Activated CD8-positive, alpha-beta T cell treated with anti-CD3 and anti-CD28 coated beads for 36 hours (primary cell): ENCODE measurements around the gene DPM2. TPM values are rescaled to one million over a fixed set of nuclear protein-coding genes. Genes with fewer than 3 reads are reported as not detected.

Experiments
- ATAC-seq: fragments of 200-7000 bp; cut with Tn5 transposase; one replicate; pipeline ENCODE4 v1.10.0; 2021; ENCODE audit warnings: mild to moderate bottlenecking, moderate library complexity
- CTCF ChIA-PET: fragments of 350-600 bp; sonication (Branson Sonifier 250); formaldehyde crosslinking; loops from one replicate; lab custom pipeline; 2021; ENCODE audit warnings: antibody characterized with exemption; lab: Charles Lee
- POLR2A ChIA-PET: fragments of 350-600 bp; sonication (Branson Sonifier 250); formaldehyde crosslinking; loops from one replicate; lab custom pipeline; 2021; ENCODE audit warnings: antibody characterized with exemption; lab: Charles Lee
- DNase-seq: peaks from one replicate; pipeline ENCODE4 v3.0.0-alpha.2; 2020
- H3K27ac Mint-ChIP-seq: one replicate; pipeline ENCODE4 v1.8.0; 2021; ENCODE audit warnings: mild to moderate bottlenecking, mixed read lengths
- H3K27me3 Mint-ChIP-seq: one replicate; pipeline ENCODE4 v1.8.0; 2021; ENCODE audit warnings: mixed read lengths
- H3K36me3 Mint-ChIP-seq: one replicate; pipeline ENCODE4 v1.8.0; 2021; ENCODE audit warnings: low read depth, mixed read lengths
- H3K4me1 Mint-ChIP-seq: one replicate; pipeline ENCODE4 v1.8.0; 2021; ENCODE audit warnings: low read depth, mixed read lengths
- H3K4me3 Mint-ChIP-seq: one replicate; pipeline ENCODE4 v1.8.0; 2021; ENCODE audit warnings: mild to moderate bottlenecking, moderate library complexity, mixed read lengths
- H3K9me3 Mint-ChIP-seq: one replicate; pipeline ENCODE4 v1.8.0; 2021; ENCODE audit warnings: mixed read lengths
- CTCF ChIP-seq: fragments of 200-600 bp; IDR thresholded peaks from one replicate; pipeline ENCODE4 v1.8.0; 2022; ENCODE audit warnings: antibody characterized with exemption, mild to moderate bottlenecking
- intact Hi-C: fragments of 100-400 bp; cut with micrococcal nuclease; formaldehyde crosslinking; loops from one replicate; pipeline ENCODE4 v1.10.0; 2022
- total RNA-seq, 2 experiments: library from RNA; stranded (reverse); gene quantifications; one replicate each; pipeline ENCODE4 v1.2.3, GENCODE V29; 2021

The DPM2 gene
- total RNA-seq, 2 experiments from 2014 or later, result 41.3 to 43.9 TPM

GRCh38 chr9:127979333-127980059 lies 41.8 kb upstream of the DPM2 start:
- Mint-ChIP-seq H3K27ac (peak overlapping the region; percentile 89), H3K27me3 (no peaks in the 10 kb centered on the region), H3K36me3 (peaks cover 39% of the 10 kb centered on the region), H3K4me3 (peak overlapping the region; percentile 97), H3K9me3 (no peaks in the 10 kb centered on the region), H3K4me1 (peaks cover 51% of the 10 kb centered on the region)
- CTCF ChIA-PET, result interaction anchor here (0.6 to 15.3 kb wide), 9 partner anchors 16 to 138 kb away, joined by 3 to 163 read pairs (median 5); no protein-coding TSS in a partner anchor
- ATAC-seq (no peak), DNase-seq (peak; percentile 60)
- intact Hi-C loops, result loop anchor here (5.0 kb wide), 1 partner anchor 42 kb away; the partner anchor contains the start of gene DPM2
- no peak for TF ChIP-seq CTCF
- POLR2A ChIA-PET, result interaction anchor here (0.7 to 22.5 kb wide), 12 partner anchors 18 to 557 kb away, joined by 3 to 408 read pairs (median 4); no protein-coding TSS in a partner anchor

GRCh38 chr9:127979015-127979332 lies 41.3 kb upstream of the DPM2 start:
- ChIA-PET POLR2A (interaction anchor here (1.3 to 22.5 kb wide), 6 partner anchors 18 to 90 kb away, joined by 3 to 408 read pairs (median 7); no protein-coding TSS in a partner anchor), CTCF (interaction anchor here (1.0 to 15.3 kb wide), 7 partner anchors 20 to 139 kb away, joined by 3 to 163 read pairs (median 5); no protein-coding TSS in a partner anchor)
- H3K9me3 Mint-ChIP-seq, result no peaks in the 10 kb centered on the region
- peaks cover 55% of the 10 kb centered on the region for H3K4me1 Mint-ChIP-seq
- H3K27me3 Mint-ChIP-seq, result no peaks in the 10 kb centered on the region
- intact Hi-C loops, result loop anchor here (5.0 kb wide), 1 partner anchor 42 kb away; the partner anchor contains the start of gene DPM2
- H3K4me3 Mint-ChIP-seq, result peak overlapping the region; percentile 97
- ATAC-seq (no peak), DNase-seq (no peak)
- peak overlapping the region; percentile 89 for H3K27ac Mint-ChIP-seq
- peaks cover 43% of the 10 kb centered on the region for H3K36me3 Mint-ChIP-seq
- no peak for TF ChIP-seq CTCF

- intact Hi-C loops, result loop anchor here (5.0 kb wide), 1 partner anchor 41 kb away; the partner anchor contains the start of gene DPM2
- DNase-seq (no peak), ATAC-seq (no peak)
- no peak for TF ChIP-seq CTCF
- ChIA-PET CTCF (interaction anchor here (0.5 to 15.3 kb wide), 10 partner anchors 19 to 140 kb away, joined by 3 to 163 read pairs (median 5); no protein-coding TSS in a partner anchor), POLR2A (interaction anchor here (0.8 to 22.5 kb wide), 8 partner anchors 17 to 91 kb away, joined by 3 to 408 read pairs (median 5); no protein-coding TSS in a partner anchor)
- Mint-ChIP-seq H3K4me1 (peaks cover 54% of the 10 kb centered on the region), H3K36me3 (peaks cover 43% of the 10 kb centered on the region), H3K4me3 (peak overlapping the region; percentile 97), H3K27ac (peak overlapping the region; percentile 99), H3K27me3 (no peaks in the 10 kb centered on the region), H3K9me3 (no peaks in the 10 kb centered on the region)
Observed at GRCh38 chr9:127977884-127978647, 40.4 kb upstream of the DPM2 start.

- Mint-ChIP-seq H3K4me1 (peaks cover 54% of the 10 kb centered on the region), H3K9me3 (no peaks in the 10 kb centered on the region), H3K27me3 (no peaks in the 10 kb centered on the region), H3K4me3 (peak overlapping the region; percentile 97), H3K27ac (peak overlapping the region; percentile 99), H3K36me3 (peaks cover 43% of the 10 kb centered on the region)
- ChIA-PET POLR2A (interaction anchor here (0.5 to 22.5 kb wide), 9 partner anchors 8 to 58 kb away, joined by 3 to 408 read pairs (median 4); no protein-coding TSS in a partner anchor), CTCF (interaction anchor here (0.5 to 15.3 kb wide), 7 partner anchors 18 to 116 kb away, joined by 3 to 163 read pairs (median 6); no protein-coding TSS in a partner anchor)
- TF ChIP-seq CTCF, result no peak
- intact Hi-C loops, result loop anchor here (5.0 kb wide), 1 partner anchor 40 kb away; the partner anchor contains the start of gene DPM2
- DNase-seq, result peak; percentile 60
- ATAC-seq, result peak; percentile 5
Observed at GRCh38 chr9:127977009-127977883, 39.6 kb upstream of the DPM2 start.
